ENCODE results near the gene KITLG.

DNA sequence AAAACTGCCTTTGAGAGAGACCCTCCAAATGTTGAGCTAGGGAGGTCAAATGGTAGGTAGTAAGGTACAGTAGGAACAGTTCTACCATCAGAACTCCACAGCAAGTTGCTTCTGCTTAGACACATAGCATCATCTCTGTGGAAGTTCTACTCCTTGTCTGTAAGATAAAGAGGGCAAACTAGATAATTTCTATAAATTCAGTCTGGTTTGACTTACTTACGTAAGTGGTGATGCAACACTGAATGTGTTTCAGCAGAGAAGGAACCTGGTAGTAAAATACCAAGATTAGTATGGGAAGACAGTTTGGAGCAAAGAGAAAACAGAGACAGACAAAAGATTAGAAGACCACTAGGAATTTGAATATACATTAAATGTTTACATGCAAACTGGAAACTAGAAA lies 42.0 kb downstream of the KITLG start:
- TF ChIP-seq RAD21 (IDR thresholded peaks at IDR 0.05; ENCODE audit: low read length): no peak
- no peak for TF ChIP-seq YY1 (IDR thresholded peaks at IDR 0.05; ENCODE audit: low read depth)
- TF ChIP-seq, protein P1, sequence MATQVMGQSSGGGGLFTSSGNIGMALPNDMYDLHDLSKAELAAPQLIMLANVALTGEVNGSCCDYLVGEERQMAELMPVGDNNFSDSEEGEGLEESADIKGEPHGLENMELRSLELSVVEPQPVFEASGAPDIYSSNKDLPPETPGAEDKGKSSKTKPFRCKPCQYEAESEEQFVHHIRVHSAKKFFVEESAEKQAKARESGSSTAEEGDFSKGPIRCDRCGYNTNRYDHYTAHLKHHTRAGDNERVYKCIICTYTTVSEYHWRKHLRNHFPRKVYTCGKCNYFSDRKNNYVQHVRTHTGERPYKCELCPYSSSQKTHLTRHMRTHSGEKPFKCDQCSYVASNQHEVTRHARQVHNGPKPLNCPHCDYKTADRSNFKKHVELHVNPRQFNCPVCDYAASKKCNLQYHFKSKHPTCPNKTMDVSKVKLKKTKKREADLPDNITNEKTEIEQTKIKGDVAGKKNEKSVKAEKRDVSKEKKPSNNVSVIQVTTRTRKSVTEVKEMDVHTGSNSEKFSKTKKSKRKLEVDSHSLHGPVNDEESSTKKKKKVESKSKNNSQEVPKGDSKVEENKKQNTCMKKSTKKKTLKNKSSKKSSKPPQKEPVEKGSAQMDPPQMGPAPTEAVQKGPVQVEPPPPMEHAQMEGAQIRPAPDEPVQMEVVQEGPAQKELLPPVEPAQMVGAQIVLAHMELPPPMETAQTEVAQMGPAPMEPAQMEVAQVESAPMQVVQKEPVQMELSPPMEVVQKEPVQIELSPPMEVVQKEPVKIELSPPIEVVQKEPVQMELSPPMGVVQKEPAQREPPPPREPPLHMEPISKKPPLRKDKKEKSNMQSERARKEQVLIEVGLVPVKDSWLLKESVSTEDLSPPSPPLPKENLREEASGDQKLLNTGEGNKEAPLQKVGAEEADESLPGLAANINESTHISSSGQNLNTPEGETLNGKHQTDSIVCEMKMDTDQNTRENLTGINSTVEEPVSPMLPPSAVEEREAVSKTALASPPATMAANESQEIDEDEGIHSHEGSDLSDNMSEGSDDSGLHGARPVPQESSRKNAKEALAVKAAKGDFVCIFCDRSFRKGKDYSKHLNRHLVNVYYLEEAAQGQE (IDR thresholded peaks at IDR 0.05; ENCODE audit: low read depth, low read length): no peak
- TF ChIP-seq, protein P2, sequence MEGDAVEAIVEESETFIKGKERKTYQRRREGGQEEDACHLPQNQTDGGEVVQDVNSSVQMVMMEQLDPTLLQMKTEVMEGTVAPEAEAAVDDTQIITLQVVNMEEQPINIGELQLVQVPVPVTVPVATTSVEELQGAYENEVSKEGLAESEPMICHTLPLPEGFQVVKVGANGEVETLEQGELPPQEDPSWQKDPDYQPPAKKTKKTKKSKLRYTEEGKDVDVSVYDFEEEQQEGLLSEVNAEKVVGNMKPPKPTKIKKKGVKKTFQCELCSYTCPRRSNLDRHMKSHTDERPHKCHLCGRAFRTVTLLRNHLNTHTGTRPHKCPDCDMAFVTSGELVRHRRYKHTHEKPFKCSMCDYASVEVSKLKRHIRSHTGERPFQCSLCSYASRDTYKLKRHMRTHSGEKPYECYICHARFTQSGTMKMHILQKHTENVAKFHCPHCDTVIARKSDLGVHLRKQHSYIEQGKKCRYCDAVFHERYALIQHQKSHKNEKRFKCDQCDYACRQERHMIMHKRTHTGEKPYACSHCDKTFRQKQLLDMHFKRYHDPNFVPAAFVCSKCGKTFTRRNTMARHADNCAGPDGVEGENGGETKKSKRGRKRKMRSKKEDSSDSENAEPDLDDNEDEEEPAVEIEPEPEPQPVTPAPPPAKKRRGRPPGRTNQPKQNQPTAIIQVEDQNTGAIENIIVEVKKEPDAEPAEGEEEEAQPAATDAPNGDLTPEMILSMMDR (IDR thresholded peaks at IDR 0.05): no peak
- TF ChIP-seq POLR2AphosphoS5 (IDR thresholded peaks at IDR 0.05; ENCODE audit: low read depth, low read length): no peak
- no peak for TF ChIP-seq MXI1 (IDR thresholded peaks at IDR 0.05; ENCODE audit: low read depth, low read length)
- TF ChIP-seq GATA2 (CRISPR knock-in tag; IDR thresholded peaks at IDR 0.05): no peak
- TF ChIP-seq FOXM1 (IDR thresholded peaks at IDR 0.05; ENCODE audit: low read depth): no peak
- TF ChIP-seq EP300 (IDR thresholded peaks at IDR 0.05; ENCODE audit: borderline replicate concordance in 1 of 2, low read depth in 1 of 2, low read length in 1 of 2): no peak

Measured in SK-N-SH (cell line).